ENCODE measurements around the gene NR6A1.
"Not testable (repeated sequence)": the region's sequence is repeated elsewhere in the genome, so short reads cannot be mapped to it uniquely, and the experiment has no call there.

The NR6A1 gene

DNA sequence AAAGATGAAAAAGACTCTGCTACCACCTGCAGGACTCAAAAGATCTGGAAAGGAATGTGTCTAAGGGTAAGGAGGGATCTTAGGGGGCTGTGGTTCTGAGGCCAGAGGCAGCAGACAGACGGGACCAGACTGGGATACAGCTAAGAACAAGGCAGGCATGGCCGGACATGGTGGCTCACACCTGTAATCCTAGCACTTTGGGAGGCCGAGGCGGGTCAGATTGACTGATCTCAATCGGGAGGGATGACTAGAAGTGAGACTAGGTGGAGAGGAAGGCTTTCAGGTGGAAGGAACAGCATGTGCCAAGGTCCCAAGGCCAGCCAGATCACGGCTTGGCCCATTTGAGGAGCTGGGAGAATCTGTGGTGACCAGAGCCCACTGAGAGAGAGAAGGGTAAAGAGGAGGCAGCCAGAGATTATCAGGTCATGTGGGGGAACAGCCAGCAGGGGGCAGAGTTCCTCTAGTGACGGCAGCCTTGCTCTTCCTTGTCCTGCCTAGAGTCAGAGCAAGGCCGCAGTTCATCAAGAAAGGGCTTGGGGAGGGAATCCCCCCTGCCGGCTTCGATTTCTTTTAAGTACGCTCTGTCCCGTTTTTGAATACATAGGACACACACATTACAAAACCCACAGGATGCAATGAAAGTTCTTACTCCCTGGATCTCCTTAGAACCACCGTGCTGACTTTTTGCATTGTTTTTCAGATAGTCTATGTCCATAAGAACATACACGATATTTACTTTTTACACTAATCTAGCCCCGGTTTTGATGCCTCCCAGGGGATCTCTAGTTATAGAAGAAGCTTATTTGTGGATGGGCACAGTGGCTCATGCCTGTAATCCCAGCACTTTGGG, 3.2 kb upstream of the NR6A1 start:
- DNase-seq, result peak; percentile 81 to 82

DNA sequence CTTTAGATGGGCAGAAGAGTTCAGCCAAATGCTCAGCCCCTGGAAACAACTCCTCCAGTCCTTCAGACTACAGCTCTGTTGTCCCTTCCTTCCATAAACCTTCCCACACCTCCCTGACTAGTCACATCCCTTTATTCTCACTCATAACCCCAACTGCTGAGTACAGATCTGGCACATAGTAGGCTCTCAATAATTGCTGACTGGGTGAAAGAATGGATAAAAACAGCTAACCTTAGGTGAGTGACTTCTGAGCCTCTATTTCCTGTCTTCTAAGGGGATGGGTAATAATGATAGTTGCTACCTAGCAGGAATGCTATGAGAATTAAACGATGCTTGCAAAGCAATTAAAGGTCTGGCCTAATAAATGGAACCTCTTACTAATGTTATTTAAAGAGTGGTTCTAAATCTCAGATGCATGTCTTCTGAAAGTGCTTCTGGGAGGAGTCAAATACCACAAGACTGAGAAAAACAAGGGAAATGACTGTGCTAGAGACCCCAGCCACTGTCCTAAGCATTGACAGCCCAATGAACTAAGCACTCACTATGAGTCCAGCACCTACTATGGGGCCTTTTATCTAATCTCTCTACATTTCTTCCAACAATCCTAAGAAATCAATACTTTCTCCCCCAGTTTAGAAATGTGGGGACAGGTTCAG, 2.5 kb upstream of the NR6A1 start:
- no peak for DNase-seq

DNA sequence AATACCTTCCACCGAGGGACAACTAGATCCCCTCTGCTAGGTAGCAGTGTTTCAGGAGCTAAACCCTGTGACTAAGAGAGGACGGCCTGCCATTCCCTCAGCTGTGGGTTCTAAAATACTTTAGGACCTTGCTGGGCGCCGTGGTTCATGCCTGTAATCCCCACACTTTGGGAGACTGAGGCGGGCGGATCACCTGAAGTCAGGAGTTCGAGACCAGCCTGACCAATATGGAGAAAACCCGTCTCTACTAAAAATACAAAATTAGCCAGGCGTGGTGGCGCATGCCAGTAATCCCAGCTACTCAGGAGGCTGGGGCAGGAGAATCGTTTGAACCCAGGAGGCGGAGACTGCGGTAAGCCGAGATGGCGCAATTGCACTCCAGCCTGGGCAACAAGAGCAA, 1.8 kb upstream of the NR6A1 start:
- DNase-seq, result not testable (repeated sequence)

DNA sequence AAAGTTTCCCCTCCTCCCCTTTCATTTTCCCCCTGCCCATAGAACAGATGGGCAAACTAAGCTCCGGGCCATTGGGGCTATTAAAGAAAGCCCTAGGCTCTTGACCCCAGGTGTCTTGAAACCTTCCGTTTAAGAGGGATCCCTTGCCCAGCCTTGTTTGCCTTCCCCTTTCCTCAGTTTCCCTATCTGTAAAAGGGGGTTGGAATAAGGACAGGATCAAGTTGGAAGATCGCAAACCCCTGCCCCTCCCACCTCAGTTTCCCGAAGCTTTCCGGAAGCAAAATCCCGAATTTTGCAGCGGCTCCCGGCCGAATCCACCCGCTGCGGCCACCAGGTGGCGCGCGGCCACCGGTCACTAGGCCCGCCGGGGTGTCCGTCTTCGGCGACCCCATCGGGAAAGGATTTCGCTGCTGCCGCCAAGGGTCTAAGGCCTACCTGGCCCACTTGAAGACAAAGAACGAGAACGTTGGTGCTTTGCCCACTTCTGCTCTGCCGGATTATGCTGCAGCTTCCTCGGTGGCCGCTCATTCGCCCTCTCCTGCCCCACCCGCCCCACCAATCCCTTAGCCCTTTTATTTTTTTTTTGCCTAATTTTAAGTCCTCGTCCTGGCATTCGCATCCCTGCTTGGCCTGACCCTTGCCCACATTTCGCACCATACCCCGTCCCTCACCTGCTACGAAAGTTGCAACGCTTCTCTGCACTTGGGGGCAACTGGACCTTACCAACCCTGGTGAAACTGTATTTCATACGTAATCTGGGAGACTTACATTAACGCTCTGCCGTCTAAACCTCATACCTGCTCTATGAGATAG, 962 bp upstream of the NR6A1 start:
- DNase-seq, result peak; percentile 70 to 85

DNA sequence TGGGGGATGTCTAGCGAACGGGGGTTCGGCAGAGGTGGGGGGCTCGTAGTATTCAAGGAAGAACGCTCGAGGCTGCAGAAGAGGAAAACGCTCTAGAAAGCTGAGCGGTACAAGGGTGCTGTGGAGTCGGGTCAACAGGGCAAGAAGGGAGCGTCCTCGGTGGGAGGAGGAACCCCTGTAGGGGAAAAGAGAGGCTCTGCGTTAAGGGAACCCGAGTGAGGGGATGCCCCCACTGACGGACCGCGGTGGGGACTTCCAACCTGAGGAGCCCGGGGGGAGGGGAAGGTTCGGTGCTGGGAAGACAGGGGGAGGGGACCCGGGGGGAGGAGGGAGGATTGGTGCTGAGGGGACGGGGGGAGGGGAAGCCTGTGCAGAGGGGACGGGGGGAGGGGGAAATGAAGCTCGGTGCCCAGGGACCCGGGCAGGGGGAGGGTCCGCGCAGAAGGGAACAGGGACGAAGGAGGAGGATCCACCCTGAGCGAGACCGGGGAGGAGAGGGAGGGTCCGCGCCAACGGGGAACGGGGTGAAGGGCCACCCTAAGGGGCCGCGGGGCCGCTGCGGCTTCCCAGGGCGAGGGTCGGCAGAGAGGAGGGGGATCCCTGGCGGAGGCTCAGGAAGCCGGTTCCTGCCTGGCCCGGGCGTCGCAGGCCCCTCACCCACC, 621 bp downstream of the NR6A1 start:
- DNase-seq, result peak; percentile 29 to 46

DNA sequence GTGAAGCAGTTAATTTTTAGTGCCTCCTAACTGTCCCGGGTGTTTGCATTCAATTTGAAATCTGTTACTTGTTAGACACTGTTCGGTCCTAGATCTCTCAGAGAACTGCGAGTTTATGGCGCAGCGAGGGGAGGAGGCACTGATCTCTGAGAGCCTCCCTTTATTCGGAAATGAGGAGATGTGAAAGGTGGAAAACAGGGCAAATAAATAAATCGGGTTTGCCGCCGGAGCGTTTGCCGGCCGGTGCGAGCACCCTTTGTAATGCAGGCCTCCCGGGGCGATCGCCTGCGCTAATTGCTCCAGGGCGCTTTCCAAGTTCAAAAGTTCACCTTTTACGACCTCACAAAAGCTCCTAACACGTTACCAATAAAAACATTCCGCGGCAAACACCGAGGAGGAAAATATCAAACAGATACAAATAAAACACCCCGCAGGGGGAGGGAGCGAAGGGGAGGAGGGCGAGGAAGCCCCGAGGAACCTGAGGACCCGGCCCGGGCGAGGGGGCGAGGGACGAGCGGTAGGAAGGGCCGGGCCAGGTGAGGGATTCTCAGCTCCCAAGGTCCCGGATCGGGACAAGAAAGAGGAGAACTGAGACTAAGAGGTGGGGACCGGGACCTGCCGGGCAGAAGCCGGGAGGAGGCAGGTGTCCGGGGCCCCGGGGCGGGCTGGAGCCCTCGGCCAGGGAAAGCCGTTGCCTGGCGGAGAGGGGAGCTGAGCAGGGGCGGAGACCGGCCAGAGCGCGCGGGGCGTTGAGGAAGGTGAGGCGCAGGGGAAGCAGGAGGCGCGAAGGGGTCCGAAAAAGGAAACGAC, 1.4 kb downstream of the NR6A1 start:
- peak in 1 of 2 experiments; percentile 38 for DNase-seq

DNA sequence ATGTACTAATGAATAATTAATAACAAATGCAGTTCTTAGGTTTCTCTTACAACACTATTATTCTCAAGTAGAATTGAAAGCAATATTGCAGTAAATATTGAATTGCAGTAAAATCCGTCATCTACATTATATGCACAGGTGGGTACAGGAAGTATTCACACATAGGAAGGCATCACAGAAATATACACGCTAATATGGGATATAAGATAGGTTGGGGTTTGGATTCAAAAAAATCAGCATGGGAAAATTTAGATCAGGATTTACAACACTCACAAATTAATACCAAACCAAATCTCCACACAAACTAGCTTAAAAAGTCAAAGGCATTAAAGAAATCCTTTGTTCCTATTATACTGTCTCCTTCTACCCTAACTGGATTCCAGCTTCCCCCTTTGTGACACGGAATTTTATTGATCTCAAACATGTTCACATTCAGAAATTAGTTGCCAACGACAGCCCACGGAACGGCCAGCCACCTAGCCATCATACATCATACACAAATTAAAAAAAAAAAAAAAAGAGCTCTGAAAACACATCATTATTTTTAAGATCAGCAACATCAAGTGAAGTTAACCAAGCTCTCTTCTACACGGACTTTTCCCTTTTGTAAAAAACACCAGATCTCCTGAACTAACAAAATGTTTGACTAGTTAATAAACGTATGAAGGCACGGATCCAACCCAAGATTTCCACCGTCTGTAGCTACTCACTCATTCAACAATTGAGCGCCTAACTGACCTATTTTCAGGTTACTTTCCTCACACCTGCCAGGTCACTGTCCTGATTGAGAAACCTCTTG, 2.2 kb downstream of the NR6A1 start:
- no peak for DNase-seq

DNA sequence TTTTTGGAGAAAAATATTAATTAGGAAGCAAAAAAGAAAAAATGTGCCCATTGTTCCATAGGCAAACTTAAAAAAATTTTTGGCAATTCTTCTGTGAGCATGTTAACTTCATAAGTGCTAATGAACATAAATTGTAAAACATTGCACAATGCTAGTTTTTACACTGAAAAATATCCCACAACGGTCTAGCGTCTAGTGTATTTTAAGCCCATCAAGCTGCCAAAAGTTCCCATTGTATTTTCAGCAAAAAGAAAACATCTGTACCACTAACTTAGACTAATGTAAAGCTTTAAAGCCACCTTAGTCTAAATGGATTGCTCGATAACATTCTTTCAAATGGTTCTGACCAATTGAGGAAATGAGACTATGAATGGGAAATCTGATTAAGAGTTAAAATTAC, 2.8 kb downstream of the NR6A1 start:
- DNase-seq, result no peak

DNA sequence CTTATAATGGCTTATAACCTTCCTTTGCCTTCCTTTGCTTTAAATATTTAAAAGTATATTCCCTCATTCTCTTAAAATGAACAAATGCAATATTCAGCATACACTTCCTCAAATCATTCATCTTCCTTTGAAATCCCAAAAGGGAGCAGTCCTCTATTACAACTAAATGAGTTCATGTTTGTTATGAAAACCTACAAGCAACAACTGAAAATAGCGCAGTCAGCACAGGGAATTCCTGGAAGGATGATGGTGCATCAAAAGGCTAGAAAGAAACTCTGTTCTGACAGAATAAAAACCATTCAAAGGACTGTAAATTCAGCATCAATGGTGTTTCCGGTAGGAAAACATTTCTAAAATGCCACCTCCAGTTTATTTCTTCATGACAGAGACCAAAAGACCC, 3.3 kb downstream of the NR6A1 start:
- no peak for DNase-seq

DNA sequence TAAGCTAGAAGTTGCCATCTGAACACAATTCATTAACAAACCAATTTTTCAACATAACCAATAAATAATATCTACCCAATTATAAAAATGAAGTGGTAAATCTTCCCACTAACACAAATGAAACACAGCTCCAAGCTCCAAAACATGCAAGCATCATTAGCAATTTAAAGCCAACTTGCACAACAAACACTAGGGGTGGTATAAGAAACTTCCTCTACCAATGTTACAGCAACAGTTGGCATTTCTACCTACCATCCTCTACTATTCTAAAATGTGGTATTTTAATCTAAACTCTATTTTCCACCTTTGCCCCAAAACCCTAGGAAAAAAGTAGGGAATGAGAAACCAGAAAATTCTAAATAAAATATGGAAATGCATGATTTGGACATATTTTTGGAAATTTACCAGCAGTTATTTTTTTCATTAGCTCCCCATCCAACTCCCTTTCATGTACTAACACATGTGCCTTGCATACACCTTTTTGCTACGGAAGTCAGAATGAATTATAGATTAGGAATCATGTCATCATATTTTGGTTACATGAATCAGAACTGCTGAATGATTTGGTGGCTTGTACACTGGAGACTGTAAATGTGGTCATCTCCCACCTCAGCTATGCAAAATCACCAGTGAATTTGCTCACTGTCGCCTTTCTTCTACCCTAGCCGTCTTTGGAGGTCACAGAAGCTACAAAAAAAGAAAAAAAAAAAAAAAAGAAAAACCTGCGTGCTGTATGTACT, 4.1 kb downstream of the NR6A1 start:
- peak in 1 of 2 experiments; percentile 18 for DNase-seq

DNA sequence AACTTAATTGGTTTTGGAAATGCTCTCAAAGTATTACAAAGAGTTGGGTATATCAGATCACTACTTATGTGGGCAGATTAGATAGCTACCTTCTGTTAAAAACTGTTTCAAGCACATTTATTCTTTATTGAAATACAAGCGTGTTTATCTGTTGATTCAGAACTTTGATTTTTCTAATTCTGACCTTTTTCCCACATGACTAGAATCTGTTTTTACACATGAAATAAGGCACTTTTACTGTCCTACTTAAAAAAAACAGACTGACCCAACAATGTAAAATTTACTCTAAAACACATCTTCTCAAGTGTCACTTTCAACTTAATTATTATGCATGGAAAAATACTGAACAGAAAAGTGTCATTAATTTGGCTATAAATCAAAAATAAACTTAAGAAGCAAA, 4.8 kb downstream of the NR6A1 start:
- no peak for DNase-seq

DNA sequence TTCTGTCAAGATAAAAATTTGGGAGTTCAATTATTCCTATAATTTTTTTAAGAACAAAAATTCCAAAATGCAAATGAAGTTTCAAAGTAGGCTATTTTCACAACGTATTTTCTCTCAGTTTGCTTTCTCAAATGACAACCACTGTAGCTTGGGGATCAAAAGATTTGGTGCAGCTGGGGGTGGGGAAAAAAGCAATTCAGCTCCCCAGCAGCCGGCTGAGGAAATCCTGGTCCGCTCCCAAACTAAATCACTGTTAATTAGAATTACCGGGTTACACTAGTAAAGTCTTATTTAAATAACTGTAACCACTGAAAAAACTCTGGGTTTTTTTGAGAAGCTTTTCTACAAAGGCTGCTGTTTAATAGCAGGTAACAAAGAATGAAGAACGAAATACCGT, 5.7 kb downstream of the NR6A1 start:
- DNase-seq, result no peak

DNA sequence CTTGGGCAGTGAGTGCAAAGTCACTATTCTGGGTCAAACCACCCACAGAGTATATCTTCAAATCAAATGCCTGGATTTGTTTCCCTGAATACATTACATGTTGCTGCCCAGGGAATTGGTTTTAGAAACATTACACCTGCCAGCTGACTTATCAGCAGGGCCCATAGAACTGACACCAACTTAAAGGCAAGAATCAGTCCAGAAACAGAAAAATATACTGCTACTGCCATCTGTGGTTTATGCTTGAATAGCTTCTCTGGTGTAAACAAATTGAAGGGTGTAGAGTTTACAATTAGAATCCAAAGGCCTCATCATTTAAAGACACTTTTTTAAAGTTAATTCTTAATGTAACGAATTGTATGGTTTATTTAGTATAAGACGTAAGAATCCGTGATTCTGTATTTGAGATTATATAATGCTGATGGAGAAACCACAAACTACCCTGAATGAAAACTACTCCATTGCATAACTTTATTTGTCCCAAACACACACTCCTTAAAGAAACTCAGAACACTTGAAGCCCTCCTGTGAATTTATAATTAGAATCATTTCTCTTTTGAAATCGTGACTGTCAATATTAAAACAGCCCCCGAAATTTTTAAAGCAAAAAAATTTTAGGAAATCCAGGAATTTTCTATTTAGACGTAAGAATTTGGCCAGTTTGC, 6.2 kb downstream of the NR6A1 start:
- DNase-seq, result peak; percentile 20 to 74

DNA sequence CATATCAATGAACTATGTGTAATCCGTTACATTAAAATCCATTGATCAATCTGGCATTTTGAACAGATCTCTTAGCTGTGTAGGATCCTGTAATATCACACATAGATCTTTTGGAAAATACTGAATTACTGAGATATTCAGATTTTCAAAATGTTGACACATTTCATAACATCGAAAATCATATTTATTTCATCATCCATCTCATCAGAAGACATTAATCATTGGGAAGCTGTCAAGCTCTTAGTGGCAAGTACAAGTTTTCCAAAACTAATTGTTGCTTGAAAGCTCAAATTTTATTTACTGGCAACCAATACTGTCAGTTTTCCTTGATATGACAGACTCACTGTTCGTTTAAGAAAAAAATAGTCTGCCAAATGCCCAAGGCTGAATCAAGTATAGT, 8.5 kb downstream of the NR6A1 start:
- DNase-seq, result no peak

DNA sequence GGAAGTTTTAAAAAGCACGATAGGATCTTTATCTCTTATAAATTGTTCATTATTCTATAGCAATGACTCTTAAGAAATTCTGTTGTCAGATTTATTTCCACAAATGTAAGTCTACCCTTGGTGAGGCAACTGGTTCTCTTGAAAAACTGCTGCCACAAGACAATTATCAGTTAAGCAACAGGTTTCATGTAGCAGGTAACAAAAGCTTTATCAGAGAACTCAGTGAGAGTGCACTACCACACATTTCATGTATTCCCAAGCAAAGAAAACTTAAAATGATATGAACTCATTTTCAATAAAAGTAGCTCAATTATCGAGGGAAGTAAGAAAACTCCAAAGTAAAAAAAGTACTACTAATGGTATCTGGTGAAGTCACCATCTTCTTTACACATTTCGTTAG, 9.4 kb downstream of the NR6A1 start:
- DNase-seq, result no peak

DNA sequence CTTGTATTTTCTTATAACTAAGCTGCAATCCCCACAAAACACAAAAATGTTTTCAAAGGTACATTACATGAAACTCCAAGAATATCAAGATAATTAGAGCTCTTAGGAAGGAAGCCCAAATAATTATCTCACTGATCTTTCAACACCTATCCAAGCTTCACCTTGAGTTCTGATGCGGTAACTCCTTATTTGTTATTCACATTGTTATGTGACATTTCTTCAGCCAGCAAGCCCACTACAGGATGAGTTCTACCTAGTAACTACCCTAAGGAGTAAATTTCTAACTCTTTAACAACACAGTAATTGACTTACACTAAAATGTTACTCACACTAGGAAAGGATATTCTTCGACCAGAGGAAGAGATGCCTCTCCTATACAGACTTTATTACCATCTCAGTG, 9.9 kb downstream of the NR6A1 start:
- no peak for DNase-seq

DNA sequence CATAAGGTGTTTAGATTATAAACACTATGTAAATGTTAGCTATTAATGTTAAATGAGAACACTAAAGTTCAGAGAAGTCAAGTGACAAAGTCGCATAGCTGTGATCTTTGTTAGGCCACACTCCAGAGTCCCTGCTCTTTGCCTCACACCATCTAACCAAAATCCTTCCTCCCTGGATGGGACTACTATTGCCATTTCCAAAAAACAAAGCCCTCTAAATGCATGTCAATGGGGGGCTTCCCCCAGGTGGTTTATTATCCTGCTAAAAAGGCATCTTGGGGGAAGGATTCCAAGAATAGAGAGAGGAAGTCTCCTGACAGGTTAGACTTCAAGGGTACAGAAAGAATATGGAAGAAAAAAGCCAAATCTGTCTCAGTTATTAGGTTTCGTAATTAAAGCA, 10.4 kb downstream of the NR6A1 start:
- DNase-seq, result no peak

DNA sequence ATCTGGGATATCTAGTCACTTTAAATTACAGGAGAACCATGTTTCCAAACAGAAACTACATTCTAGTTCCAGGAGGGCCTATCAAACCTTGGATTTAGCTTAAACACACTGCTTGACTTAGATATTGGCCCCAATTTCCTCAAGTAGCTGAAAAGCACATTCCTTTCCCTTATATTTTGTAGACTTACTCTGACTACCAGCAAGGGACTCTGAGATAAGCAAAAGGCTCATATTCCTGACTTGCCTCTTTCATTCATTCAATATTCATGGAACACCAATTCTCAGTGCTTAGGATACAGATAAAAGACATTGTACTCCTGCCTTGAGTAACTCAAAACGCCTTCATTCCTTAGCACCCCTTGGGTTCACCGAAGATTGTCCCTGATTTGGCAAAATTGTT, 11.8 kb downstream of the NR6A1 start:
- no peak for DNase-seq

DNA sequence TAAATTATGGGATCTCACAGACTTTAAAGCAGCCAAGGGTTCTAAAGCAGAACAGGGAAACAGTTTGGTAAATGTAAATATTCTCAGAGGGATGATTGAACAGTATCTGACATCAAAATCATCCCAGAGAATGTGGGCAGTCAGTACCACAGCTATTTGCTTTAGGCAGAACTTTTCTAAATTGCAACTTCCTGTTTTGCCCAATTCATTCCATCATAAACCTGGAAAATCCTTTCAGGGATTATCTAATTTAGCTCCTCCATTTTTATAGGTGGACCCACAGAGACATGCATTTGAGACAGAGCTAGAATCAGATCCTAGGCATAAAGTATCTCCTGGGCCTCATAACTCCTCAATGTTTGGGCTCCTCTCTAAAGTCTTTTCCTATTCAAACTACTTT, 12.4 kb downstream of the NR6A1 start:
- DNase-seq, result no peak

DNA sequence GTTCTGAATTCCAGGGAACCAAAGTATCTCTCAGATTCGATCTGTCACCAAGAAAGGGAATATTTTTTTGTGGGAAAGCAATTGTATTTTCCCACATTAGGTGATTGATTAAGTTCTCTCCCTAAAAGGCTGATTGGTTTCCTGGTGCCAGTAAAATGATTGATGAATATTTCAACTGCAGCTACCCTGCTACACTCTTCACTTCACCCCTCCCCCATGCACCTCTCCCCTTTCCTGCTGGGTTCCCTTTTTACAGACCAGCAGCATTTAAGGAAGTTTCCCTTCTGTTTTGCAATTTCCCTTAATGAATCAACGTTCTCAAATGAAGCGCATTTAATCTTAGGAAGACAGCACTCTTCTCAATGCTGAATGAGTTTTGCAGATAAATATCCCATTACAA, 13.1 kb downstream of the NR6A1 start:
- DNase-seq, result no peak
